GM12864 (cell line): ENCODE results near the gene GJE1.
"Not testable (repeated sequence)": the region's sequence is repeated elsewhere in the genome, so short reads cannot be mapped to it uniquely, and the experiment has no call there.

Experiments used
- DNase-seq: peaks from one replicate; pipeline ENCODE4 v3.0.0-alpha.2; 2011; ENCODE audit warnings: low read depth
- H3K4me3 ChIP-seq: 2 replicates; pipeline ENCODE4 v1.5.1; 2011; ENCODE audit warnings: mild to moderate bottlenecking, low read depth, low read length, control low read depth
- CTCF ChIP-seq: IDR thresholded peaks from 2 replicates; pipeline ENCODE4 v1.5.1; 2011; ENCODE audit warnings: low read depth, mild to moderate bottlenecking, moderate library complexity, low read length, control low read depth, inconsistent platforms; ENCODE audit errors: missing control alignments

Gene GJE1

GRCh38 chr6:142118925-142119324, 13.8 kb upstream of the GJE1 start:
- H3K4me3 ChIP-seq: no peak overlapping the region
- no peak for TF ChIP-seq CTCF
- no peak for DNase-seq

GRCh38 chr6:142121342-142121741, 11.4 kb upstream of the GJE1 start:
- no peak for DNase-seq
- no peak for TF ChIP-seq CTCF
- no peak overlapping the region for H3K4me3 ChIP-seq

- DNase-seq: no peak
- no peak overlapping the region for H3K4me3 ChIP-seq
- no peak for TF ChIP-seq CTCF
Measured at GRCh38 chr6:142130814-142131213, 1.9 kb upstream of the GJE1 start.

- TF ChIP-seq CTCF: no peak
- no peak overlapping the region for H3K4me3 ChIP-seq
- DNase-seq: no peak
Measured at GRCh38 chr6:142138876-142139275, 6.2 kb downstream of the GJE1 start.

GRCh38 chr6:142141531-142141930, 8.8 kb downstream of the GJE1 start:
- not testable (repeated sequence) for H3K4me3 ChIP-seq, DNase-seq

GRCh38 chr6:142146828-142147662, 14.3 kb downstream of the GJE1 start, which contains the start of the genes NMBR and VTA1:
NMBR (minus strand) TSS chr6:142147122; CDS start chr6:142088658, 58,464 bp downstream.
VTA1 (plus strand) TSS chr6:142147263; CDS start chr6:142147288, 25 bp downstream.
- H3K4me3 ChIP-seq: peak within 1 kb of the TSS; percentile 76
- TF ChIP-seq CTCF: peak; percentile 85
- peak; percentile 99 for DNase-seq

GRCh38 chr6:142152746-142153145, 20.0 kb downstream of the GJE1 start:
- TF ChIP-seq CTCF: no peak
- H3K4me3 ChIP-seq: no peak overlapping the region
- DNase-seq: no peak
